Upper lobe of right lung (tissue), 1 donor: Measurements from ENCODE around the gene CCDC39. TPM values are rescaled to one million over a fixed set of nuclear protein-coding genes. Genes with fewer than 3 reads are reported as not detected.

Experiments
- ATAC-seq: fragments of 200-7000 bp; cut with Tn5 transposase; one replicate; pipeline ENCODE4 v1.9.1; 2020; ENCODE audit warnings: mild to moderate bottlenecking, moderate library complexity
- DNase-seq: peaks from one replicate; pipeline ENCODE4 v3.0.0-alpha.2; 2020
- H3K27ac ChIP-seq: fragments of 200-600 bp; one replicate; pipeline ENCODE4 v1.8.0; 2022
- H3K27me3 ChIP-seq: fragments of 200-600 bp; one replicate; pipeline ENCODE4 v1.8.0; 2022; ENCODE audit warnings: mild to moderate bottlenecking
- H3K36me3 ChIP-seq: fragments of 200-600 bp; one replicate; pipeline ENCODE4 v1.8.0; 2022
- H3K4me1 ChIP-seq: fragments of 200-600 bp; one replicate; pipeline ENCODE4 v1.8.0; 2022
- H3K4me3 ChIP-seq: fragments of 200-600 bp; one replicate; pipeline ENCODE4 v1.8.0; 2022; ENCODE audit warnings: mild to moderate bottlenecking
- H3K9me3 ChIP-seq: fragments of 200-600 bp; one replicate; pipeline ENCODE4 v1.8.0; 2022
- intact Hi-C: fragments of 100-400 bp; cut with DNase I; formaldehyde crosslinking; loops from one replicate; pipeline ENCODE4 v1.11.0; 2022
- long read RNA-seq: library from polyadenylated mRNA; unstranded; transcript quantifications from one replicate; pipeline ENCODE4 v2.0.0, GENCODE V29; 2021
- total RNA-seq: library from RNA; stranded (reverse); fragmentation: NEBNext Ultra II Directional; extraction: Animal tissue kit (Norgen Biotek cat#: 25700); gene quantifications from one replicate; pipeline ENCODE4 v1.2.1, GENCODE V29; 2021
- TF ChIP-seq, protein P1 (sequence below): fragments of 200-600 bp; IDR thresholded peaks from one replicate; pipeline ENCODE4 v1.8.0; 2022; ENCODE audit warnings: antibody characterized with exemption
- donor health status: DM: no; HTN: yes; CAD: no; lungs with severe emphysema.

Gene CCDC39
- total RNA-seq = not detected
- long read RNA-seq = 0 reads

DNA sequence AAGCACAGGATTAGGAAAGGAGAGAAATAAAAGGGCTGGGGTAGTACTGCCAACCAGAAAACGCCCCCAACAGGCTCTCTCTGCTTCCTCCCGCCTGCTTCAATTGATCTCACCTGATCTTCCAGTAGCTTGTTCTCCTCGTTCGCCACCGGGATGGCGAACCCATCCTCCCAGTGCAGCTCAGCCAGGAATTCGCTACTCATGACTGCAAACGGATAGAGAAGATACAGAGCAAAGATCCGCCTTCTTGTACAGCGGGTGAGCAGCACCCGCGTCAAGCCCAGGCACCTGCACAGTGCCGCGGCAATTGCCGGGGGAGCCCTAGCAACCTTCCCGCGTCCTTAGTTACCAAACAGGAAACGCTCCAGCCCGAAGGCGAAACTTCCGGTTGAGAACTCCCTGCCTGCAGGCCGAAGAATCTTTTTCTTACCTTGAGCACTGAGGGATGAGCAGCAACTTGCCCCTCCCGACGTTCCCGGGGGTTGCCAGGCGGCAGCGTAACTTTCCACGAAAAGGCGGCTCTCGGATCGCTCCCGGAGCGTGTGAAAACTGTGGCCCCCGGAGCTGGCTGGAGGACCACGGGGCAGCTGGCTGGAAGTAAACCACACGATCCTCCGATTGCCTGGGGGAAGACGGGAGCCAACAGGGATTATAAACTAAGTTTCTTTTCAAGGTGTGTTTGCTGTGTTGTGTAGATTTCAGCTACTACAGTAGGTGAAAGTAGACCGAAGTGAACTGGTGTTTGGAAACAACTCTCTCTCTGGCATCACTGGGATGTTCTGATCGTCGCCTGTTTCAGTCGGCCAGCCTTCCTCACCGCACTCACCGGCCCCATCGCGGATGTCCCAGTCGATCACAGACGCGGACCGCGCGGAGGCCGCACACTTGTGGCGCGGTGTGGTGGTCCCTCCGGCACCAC, at the start of gene CCDC39:
Gene CCDC39, minus strand, starts transcription at position 312 of the 919 bp plus-strand sequence. Its CDS starts 109 bp downstream, at position 203.
- DNase-seq (peak; percentile 84), ATAC-seq (peak; percentile 95)
- Histone ChIP-seq H3K9me3 (no peaks in the 10 kb centered on the region), H3K27ac (no peak within 1 kb of the TSS), H3K4me3 (peak within 1 kb of the TSS; percentile 59), H3K4me1 (peaks cover 9% of the 10 kb centered on the region), H3K27me3 (peaks cover 21% of the 10 kb centered on the region), H3K36me3 (no peaks in the 10 kb centered on the region)
- TF ChIP-seq, protein P1, sequence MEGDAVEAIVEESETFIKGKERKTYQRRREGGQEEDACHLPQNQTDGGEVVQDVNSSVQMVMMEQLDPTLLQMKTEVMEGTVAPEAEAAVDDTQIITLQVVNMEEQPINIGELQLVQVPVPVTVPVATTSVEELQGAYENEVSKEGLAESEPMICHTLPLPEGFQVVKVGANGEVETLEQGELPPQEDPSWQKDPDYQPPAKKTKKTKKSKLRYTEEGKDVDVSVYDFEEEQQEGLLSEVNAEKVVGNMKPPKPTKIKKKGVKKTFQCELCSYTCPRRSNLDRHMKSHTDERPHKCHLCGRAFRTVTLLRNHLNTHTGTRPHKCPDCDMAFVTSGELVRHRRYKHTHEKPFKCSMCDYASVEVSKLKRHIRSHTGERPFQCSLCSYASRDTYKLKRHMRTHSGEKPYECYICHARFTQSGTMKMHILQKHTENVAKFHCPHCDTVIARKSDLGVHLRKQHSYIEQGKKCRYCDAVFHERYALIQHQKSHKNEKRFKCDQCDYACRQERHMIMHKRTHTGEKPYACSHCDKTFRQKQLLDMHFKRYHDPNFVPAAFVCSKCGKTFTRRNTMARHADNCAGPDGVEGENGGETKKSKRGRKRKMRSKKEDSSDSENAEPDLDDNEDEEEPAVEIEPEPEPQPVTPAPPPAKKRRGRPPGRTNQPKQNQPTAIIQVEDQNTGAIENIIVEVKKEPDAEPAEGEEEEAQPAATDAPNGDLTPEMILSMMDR = no peak
- intact Hi-C loops = no loop called here

DNA sequence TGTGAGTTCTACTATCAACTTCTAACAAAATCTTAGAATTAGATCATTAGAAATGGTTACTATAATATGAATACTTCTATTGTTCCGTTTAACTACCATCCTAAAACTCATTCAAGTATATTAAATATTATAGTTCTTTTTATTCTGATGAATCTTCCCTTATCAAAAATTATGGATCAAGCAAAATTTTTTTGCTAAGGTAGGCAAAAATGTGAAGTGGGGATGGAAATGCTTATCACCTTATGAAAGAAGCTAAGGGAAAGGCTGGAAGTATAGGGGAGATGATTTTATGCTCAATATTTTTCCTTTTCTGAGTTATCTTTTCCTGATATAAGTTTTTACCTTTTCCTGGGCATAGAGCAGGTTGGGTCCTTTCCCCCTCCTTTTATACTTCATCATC, 40.7 kb upstream of the CCDC39 start:
- no peak overlapping the region for H3K4me3 ChIP-seq
- TF ChIP-seq, protein P1 = no peak
- no peak overlapping the region for H3K27ac ChIP-seq
- H3K4me1 ChIP-seq = no peaks in the 10 kb centered on the region
- intact Hi-C loops = no loop called here
- H3K27me3 ChIP-seq = no peaks in the 10 kb centered on the region
- no peaks in the 10 kb centered on the region for H3K36me3 ChIP-seq
- H3K9me3 ChIP-seq = no peaks in the 10 kb centered on the region
- no peak for DNase-seq
- ATAC-seq = no peak

DNA sequence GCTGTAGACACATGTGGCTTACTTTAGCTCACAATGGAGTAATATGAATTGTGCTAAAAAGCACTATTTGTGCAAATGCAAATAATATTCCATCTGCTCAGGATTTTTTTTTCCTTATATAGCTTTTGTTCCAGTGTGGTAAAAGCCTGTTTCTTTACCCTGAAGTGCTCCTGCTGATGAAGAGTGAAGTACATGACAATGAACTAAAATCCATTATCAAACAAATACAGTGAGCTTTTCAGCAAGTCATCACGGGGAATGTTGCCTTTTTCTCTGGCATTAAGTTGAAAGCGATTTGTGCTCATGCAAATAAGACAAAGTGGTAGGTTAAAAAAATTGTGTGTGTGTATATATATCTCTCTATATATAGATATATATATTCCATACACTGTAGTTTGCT, 28.6 kb upstream of the CCDC39 start:
- H3K4me3 ChIP-seq = no peak overlapping the region
- ATAC-seq (no peak), DNase-seq (no peak)
- H3K27me3 ChIP-seq = no peaks in the 10 kb centered on the region
- H3K4me1 ChIP-seq = no peaks in the 10 kb centered on the region
- no peaks in the 10 kb centered on the region for H3K9me3 ChIP-seq
- no peaks in the 10 kb centered on the region for H3K36me3 ChIP-seq
- TF ChIP-seq, protein P1 = no peak
- intact Hi-C loops = no loop called here
- no peak overlapping the region for H3K27ac ChIP-seq

DNA sequence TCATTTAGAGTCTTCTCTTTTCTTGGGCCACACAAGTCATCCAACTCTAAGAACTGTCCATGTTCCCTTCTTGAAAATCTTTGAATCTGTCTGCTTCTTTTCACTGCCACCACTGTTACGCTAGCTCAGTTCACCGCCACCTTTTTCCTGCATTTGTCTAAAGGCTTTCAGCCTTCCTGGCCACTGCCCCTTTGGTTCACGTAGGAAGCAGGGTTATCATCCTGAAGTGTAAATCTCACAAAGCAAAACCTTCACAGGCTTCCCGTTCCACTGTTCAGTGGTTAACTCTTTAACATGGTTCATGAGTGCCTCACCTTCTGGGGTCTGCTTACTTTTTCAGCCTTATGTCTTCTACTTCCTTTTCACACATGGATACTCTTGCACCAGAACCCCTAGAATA, 26.3 kb upstream of the CCDC39 start:
- intact Hi-C loops = no loop called here
- DNase-seq = no peak

DNA sequence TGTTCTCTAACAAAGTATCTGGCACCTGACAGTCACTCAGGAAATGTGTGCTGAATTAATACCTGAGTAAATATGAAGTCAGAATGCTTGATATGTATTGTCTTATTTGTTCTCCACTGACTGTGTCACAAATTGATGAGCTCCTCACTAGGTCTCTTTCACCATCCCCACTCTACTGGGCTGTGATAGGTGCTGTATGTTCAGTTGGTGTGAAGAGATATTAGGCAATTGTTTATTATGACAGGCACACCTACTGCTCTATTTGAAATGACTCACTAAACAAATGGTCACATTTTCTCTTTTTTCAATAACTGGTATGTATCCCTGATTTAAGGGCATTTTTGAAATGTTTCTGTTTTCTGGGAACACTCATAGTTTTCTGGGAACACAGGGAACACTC, 25.2 kb upstream of the CCDC39 start:
- Histone ChIP-seq H3K4me3 (no peak overlapping the region), H3K9me3 (no peaks in the 10 kb centered on the region), H3K27ac (no peak overlapping the region), H3K27me3 (no peaks in the 10 kb centered on the region), H3K36me3 (no peaks in the 10 kb centered on the region), H3K4me1 (no peaks in the 10 kb centered on the region)
- TF ChIP-seq, protein P1 = no peak
- intact Hi-C loops = no loop called here
- DNase-seq = no peak
- ATAC-seq = no peak

More for the DNA sequence above, 26.3 kb upstream of the CCDC39 start:
- Histone ChIP-seq H3K27ac (no peak overlapping the region), H3K4me3 (no peak overlapping the region), H3K27me3 (no peaks in the 10 kb centered on the region), H3K4me1 (no peaks in the 10 kb centered on the region), H3K36me3 (no peaks in the 10 kb centered on the region), H3K9me3 (no peaks in the 10 kb centered on the region)
- no peak for ATAC-seq
- TF ChIP-seq, protein P1 = no peak
